GM23248 (cell line): Measurements from ENCODE around the gene PPP1R27. TPM values are rescaled to one million over a fixed set of nuclear protein-coding genes. Genes with fewer than 3 reads are reported as not detected.

Experiments
- DNase-seq: peaks from one replicate; pipeline ENCODE4 v3.0.0-alpha.2; 2015
- H2AFZ ChIP-seq: fragments of 200-600 bp; sonication (generic); 2 replicates; pipeline ENCODE4 v1.6.1; 2016; ENCODE audit warnings: antibody characterized with exemption
- H3F3A ChIP-seq: fragments of 200-600 bp; sonication (generic); 2 replicates; pipeline ENCODE4 v1.6.1; 2016; ENCODE audit warnings: mild to moderate bottlenecking, antibody characterized with exemption, mixed run types; ENCODE audit not compliant: insufficient read depth
- H3K27ac ChIP-seq: fragments of 200-600 bp; sonication (generic); 2 replicates; pipeline ENCODE4 v1.5.1; 2016; ENCODE audit warnings: mild to moderate bottlenecking
- H3K27me3 ChIP-seq: fragments of 200-600 bp; sonication (generic); replicated peaks from 2 replicates; pipeline ENCODE4 v1.6.1; 2016; ENCODE audit warnings: mild to moderate bottlenecking; ENCODE audit not compliant: insufficient read depth
- H3K36me3 ChIP-seq: fragments of 200-600 bp; sonication (generic); 2 replicates; pipeline ENCODE4 v1.6.1; 2016; ENCODE audit warnings: low read depth, mild to moderate bottlenecking
- H3K4me1 ChIP-seq: fragments of 200-600 bp; sonication (generic); 2 replicates; pipeline ENCODE4 v1.6.1; 2016; ENCODE audit warnings: mild to moderate bottlenecking; ENCODE audit not compliant: insufficient read depth
- H3K4me2 ChIP-seq: fragments of 200-600 bp; sonication (generic); one replicate; pipeline ENCODE4 v1.6.1; 2016; ENCODE audit warnings: mild to moderate bottlenecking; ENCODE audit not compliant: unreplicated experiment
- H3K4me3 ChIP-seq: fragments of 200-600 bp; sonication (generic); 2 replicates; pipeline ENCODE4 v1.5.1; 2016; ENCODE audit warnings: mild to moderate bottlenecking
- H3K79me2 ChIP-seq: fragments of 200-600 bp; sonication (generic); 2 replicates; pipeline ENCODE4 v1.6.1; 2016; ENCODE audit warnings: mild to moderate bottlenecking; ENCODE audit not compliant: insufficient read depth
- H3K9ac ChIP-seq: fragments of 200-600 bp; sonication (generic); 2 replicates; pipeline ENCODE4 v1.6.1; 2016; ENCODE audit warnings: mild to moderate bottlenecking
- H3K9me2 ChIP-seq: fragments of 200-600 bp; sonication (generic); 2 replicates; pipeline ENCODE4 v1.6.1; 2016; ENCODE audit warnings: mixed run types, mild to moderate bottlenecking, moderate library complexity; ENCODE audit not compliant: insufficient read depth
- H3K9me3 ChIP-seq: fragments of 200-600 bp; sonication (generic); one replicate; pipeline ENCODE4 v1.6.1; 2017; ENCODE audit warnings: low read depth
- H4K20me1 ChIP-seq: fragments of 200-600 bp; sonication (generic); 2 replicates; pipeline ENCODE4 v1.6.0; 2016; ENCODE audit not compliant: insufficient read depth
- EZH2 ChIP-seq: fragments of 200-600 bp; sonication (generic); IDR thresholded peaks from 2 replicates; pipeline ENCODE4 v1.6.1; 2018; ENCODE audit warnings: antibody characterized with exemption, mild to moderate bottlenecking; ENCODE audit not compliant: insufficient read depth, poor library complexity, severe bottlenecking
- EZH2phosphoT487 ChIP-seq: fragments of 200-600 bp; sonication (generic); IDR thresholded peaks from 2 replicates; pipeline ENCODE4 v1.6.1; 2018; ENCODE audit warnings: antibody characterized with exemption, moderate library complexity, mild to moderate bottlenecking, low read depth; ENCODE audit not compliant: insufficient read depth
- WGBS, 2 experiments: methylation state at CpG; one replicate each; pipeline ENCODE4 v1.1.6; 2015 to 2017; ENCODE audit warnings: low lambda C conversion rate in 2 of 2, low coverage in 1 of 2; ENCODE audit errors: missing lambda C conversion rate in 2 of 2; 5-methylcytosine and 5-hydroxymethylcytosine counted together
- in situ Hi-C: fragments of 300-500 bp; cut with MboI; formaldehyde crosslinking; loops from 2 replicates; pipeline ENCODE4 v1.15.0; 2020
- polyA plus RNA-seq: library from polyadenylated mRNA; unstranded; fragments of >200 nt; fragmentation: Nextera tagmentation; extraction: Ambion mirVana; gene quantifications from 2 replicates; pipeline ENCODE4 v1.2.1, GENCODE V29; 2016
- total RNA-seq: library from RNA; depleted of rRNA; stranded (reverse); fragments of >200 nt; shearing (Covaris generic); gene quantifications from 2 replicates; pipeline ENCODE4 v1.2.3, GENCODE V29; 2014

PPP1R27 gene
- total and polyA plus RNA-seq, 2 experiments from 2014 or later: not detected

DNA sequence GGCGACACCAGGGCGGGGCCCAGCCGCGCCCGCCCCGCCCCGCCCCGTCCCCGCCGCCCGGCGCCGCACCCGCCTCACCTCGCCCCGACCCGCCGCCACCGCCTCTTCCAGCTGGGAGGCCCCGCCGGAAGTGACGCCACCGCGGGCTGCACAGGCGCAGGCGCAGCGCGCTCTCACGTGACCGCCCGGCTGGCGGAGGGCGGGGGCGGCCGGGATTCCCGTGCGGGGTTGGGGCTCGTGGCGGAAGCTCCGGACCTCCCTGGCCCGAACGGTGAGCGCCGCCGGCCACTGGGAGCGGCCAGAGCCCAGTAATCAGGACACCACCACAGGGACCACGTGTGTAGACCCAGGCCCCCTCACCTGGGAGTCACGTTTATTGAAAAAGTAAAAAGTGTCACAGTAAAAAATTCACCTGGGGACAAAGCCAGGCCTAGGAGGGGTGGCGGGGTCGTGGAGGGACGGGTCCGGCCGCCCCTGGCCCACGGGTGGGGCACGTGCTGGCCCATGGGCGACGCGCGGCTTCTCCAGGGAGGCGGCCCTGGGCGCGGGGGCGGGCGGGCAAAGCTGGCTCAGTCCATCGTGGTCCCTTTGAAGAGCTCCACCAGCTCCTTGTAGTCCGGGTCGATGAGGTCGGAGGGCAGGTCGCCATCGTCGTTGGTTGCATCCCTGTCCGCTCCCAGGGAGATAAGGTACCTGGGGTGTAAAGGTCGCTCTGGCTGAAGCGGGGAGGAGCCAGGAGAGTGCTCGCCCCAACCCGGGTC lies 1.5 kb downstream of the PPP1R27 start, which contains the start of gene MCRIP1:
TSS of gene MCRIP1 (minus strand) at position 132 of the 761 bp plus-strand sequence. CDS start 8,785 bp downstream, outside the sequence.
- H3K9me3 ChIP-seq: no peaks in the 10 kb centered on the region
- no peaks in the 10 kb centered on the region for H3K27me3 ChIP-seq
- H3K79me2 ChIP-seq: peaks cover 39% of the 10 kb centered on the region
- DNase-seq: peak; percentile 99
- H2AFZ ChIP-seq: peak within 1 kb of the TSS; percentile 64
- peaks cover 5% of the 10 kb centered on the region; the same call in 1 of the 2 replicates for H3F3A ChIP-seq
- TF ChIP-seq EZH2 (no peak), EZH2phosphoT487 (no peak)
- H3K9ac ChIP-seq: peak within 1 kb of the TSS; percentile 98
- peak within 1 kb of the TSS; percentile 79 for H3K4me3 ChIP-seq
- WGBS, 2 experiments: 2 to 3% methylated on average over 45 to 65 of the region's 76 CpGs
- H4K20me1 ChIP-seq: no peaks in the 10 kb centered on the region
- no peaks in the 10 kb centered on the region for H3K9me2 ChIP-seq
- in situ Hi-C loops: no loop called here
- peak within 1 kb of the TSS; percentile 91 for H3K27ac ChIP-seq
- H3K36me3 ChIP-seq: no peaks in the 10 kb centered on the region
- peaks cover 7% of the 10 kb centered on the region for H3K4me1 ChIP-seq
- peak within 1 kb of the TSS; percentile 89 for H3K4me2 ChIP-seq

DNA sequence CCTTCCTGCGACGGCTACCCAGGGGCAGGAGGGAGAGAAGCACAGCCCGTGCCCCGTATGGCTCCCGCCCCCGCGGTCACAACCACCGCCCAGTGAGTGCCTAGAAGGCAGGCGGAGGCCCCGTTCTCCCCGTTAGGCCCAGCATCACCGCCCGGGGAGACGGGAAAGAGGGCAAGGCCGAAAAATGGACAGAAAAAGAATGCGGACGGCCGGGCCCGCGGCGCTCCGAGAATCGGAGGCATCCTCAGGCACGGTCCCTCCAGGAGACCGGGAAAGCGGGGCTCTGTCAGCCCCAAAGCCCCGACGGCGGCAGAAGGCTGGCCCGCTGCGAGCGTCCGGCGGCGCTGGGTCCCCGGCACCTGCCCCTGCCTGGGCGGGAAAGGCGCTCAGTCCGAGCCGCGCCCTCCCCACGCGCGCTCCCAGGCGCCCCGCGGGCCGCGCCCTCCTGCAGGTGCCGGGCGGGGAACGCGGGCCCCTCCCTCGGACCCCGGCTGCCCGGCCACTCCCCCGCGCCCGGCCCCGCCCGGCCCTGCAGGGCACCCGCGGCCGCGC lies 2.2 kb downstream of the PPP1R27 start:
- DNase-seq: peak; percentile 75
- Histone ChIP-seq H3K36me3 (no peaks in the 10 kb centered on the region), H3K9me3 (no peaks in the 10 kb centered on the region), H3K79me2 (peaks cover 45% of the 10 kb centered on the region), H4K20me1 (no peaks in the 10 kb centered on the region), H3K27ac (peak overlapping the region; percentile 91), H3K4me2 (peak overlapping the region; percentile 86), H3K4me1 (peaks cover 7% of the 10 kb centered on the region), H3K4me3 (peak overlapping the region; percentile 79), H3K9me2 (no peaks in the 10 kb centered on the region), H2AFZ (peak overlapping the region; percentile 60), H3F3A (peaks cover 5% of the 10 kb centered on the region; the same call in 1 of the 2 replicates), H3K27me3 (no peaks in the 10 kb centered on the region), H3K9ac (peak overlapping the region; percentile 90)
- WGBS, 2 experiments: 1 to 3% methylated on average over 35 to 37 of the region's 65 CpGs
- TF ChIP-seq EZH2: no peak
- TF ChIP-seq EZH2phosphoT487: no peak
- in situ Hi-C loops: no loop called here

- Histone ChIP-seq H3K27ac (peak overlapping the region; percentile 91), H3K79me2 (peaks cover 51% of the 10 kb centered on the region), H2AFZ (peak overlapping the region; percentile 60), H3F3A (peaks cover 5% of the 10 kb centered on the region; the same call in 1 of the 2 replicates), H3K4me3 (peak overlapping the region; percentile 79), H3K27me3 (no peaks in the 10 kb centered on the region), H3K36me3 (no peaks in the 10 kb centered on the region), H4K20me1 (no peaks in the 10 kb centered on the region), H3K4me1 (peaks cover 7% of the 10 kb centered on the region), H3K9me3 (no peaks in the 10 kb centered on the region), H3K9ac (peak overlapping the region; percentile 90), H3K4me2 (peak overlapping the region; percentile 86), H3K9me2 (no peaks in the 10 kb centered on the region)
- in situ Hi-C loops: no loop called here
- DNase-seq: peak; percentile 89
- no peak for TF ChIP-seq EZH2phosphoT487
- TF ChIP-seq EZH2: no peak
- WGBS, 2 experiments: 8% methylated on average over 16 to 18 of the region's 18 CpGs
Observed at GRCh38 chr17:81831957-81832607, 2.8 kb downstream of the PPP1R27 start.

DNA sequence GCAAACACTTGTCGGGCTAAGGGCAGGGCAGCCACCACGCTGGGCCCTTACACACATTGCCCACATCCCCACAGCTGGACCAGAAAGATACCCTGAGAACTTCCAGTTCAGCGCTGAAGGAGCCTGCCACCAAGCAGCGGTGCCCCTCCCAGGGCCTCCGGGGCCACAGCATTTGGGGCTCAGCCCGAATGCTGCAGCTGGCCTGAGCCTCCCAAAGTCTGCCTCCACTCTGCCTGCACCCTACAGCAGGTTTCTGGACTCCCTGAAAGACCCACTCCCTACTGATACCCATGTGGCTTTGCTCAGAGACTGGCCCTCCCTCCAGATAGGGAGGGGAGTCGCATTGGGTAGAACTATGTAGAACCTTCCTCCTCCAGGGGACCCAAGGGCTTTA lies 3.3 kb downstream of the PPP1R27 start:
- H3F3A ChIP-seq: peaks cover 5% of the 10 kb centered on the region; the same call in 1 of the 2 replicates
- in situ Hi-C loops: no loop called here
- TF ChIP-seq EZH2phosphoT487 (no peak), EZH2 (no peak)
- no peak for DNase-seq
- no peaks in the 10 kb centered on the region for H4K20me1 ChIP-seq
- H3K9me3 ChIP-seq: no peaks in the 10 kb centered on the region
- H3K27me3 ChIP-seq: no peaks in the 10 kb centered on the region
- H3K9me2 ChIP-seq: no peaks in the 10 kb centered on the region
- H3K27ac ChIP-seq: peak overlapping the region; percentile 91
- H3K4me2 ChIP-seq: peak overlapping the region; percentile 86
- 46 to 60% methylated on average over 7 of the region's 7 CpGs for WGBS, 2 experiments
- H3K36me3 ChIP-seq: no peaks in the 10 kb centered on the region
- peaks cover 51% of the 10 kb centered on the region for H3K79me2 ChIP-seq
- H3K9ac ChIP-seq: peak overlapping the region; percentile 90
- peak overlapping the region; percentile 79 for H3K4me3 ChIP-seq
- peak overlapping the region; percentile 60 for H2AFZ ChIP-seq
- peaks cover 7% of the 10 kb centered on the region for H3K4me1 ChIP-seq
